Right atrium auricular region (tissue), 2 donors: ENCODE measurements around the gene EXOC4. TPM values are rescaled to one million over a fixed set of nuclear protein-coding genes. Genes with fewer than 3 reads are reported as not detected.

Source experiments
- DNase-seq: peaks from one replicate; pipeline ENCODE4 v3.0.0-alpha.2; 2019; ENCODE audit warnings: low spot score
- H3K27ac ChIP-seq, 2 donors: fragments of 200-600 bp; sonication (generic); 1 replicate in 1 of 2; 2 replicates in 1 of 2; pipeline ENCODE4 v1.5.1; 2016 to 2019
- H3K27me3 ChIP-seq, 2 donors: fragments of 200-600 bp; sonication (generic); one replicate each; pipeline versions ENCODE4 v1.5.1 to v1.6.0; 2017 to 2019
- H3K36me3 ChIP-seq: fragments of 200-600 bp; sonication (generic); one replicate; pipeline ENCODE4 v1.5.1; 2016
- H3K4me1 ChIP-seq, 2 donors: fragments of 200-600 bp; sonication (generic); one replicate each; pipeline versions ENCODE4 v1.5.1 to v1.6.0; 2017 to 2019
- H3K4me3 ChIP-seq, 2 donors: fragments of 200-600 bp; sonication (generic); 1 replicate in 1 of 2; 2 replicates in 1 of 2; pipeline ENCODE4 v1.5.1; 2017 to 2019; ENCODE audit warnings: mild to moderate bottlenecking in 1 of 2, moderate library complexity in 1 of 2
- H3K9me3 ChIP-seq, 2 donors: fragments of 200-600 bp; sonication (generic); one replicate each; pipeline ENCODE4 v1.5.1; 2019
- CTCF ChIP-seq, 2 donors: fragments of 200-600 bp; sonication (generic); IDR thresholded peaks; one replicate each; pipeline ENCODE4 v1.5.1; 2019; ENCODE audit warnings: antibody characterized with exemption in 2 of 2
- total RNA-seq, 2 donors: library from RNA; depleted of rRNA; stranded (reverse); fragments of >200 nt; gene quantifications; one replicate each; pipeline ENCODE4 v1.1.0, GENCODE V29; 2016

Gene EXOC4
- total RNA-seq, 2 donors from 2014 or later: 24.7 to 30.6 TPM

GRCh38 chr7:134065415-134065814 is 812.5 kb downstream of the EXOC4 start:
- DNase-seq: no peak
- peaks cover 0 to 11% of the 10 kb centered on the region in 2 donors for H3K4me1 ChIP-seq
- TF ChIP-seq CTCF (IDR thresholded peaks at IDR 0.05): no peak
- H3K4me3 ChIP-seq: no peak overlapping the region
- H3K27me3 ChIP-seq: no peaks in the 10 kb centered on the region
- no peak overlapping the region for H3K27ac ChIP-seq
- H3K36me3 ChIP-seq: no peaks in the 10 kb centered on the region
- H3K9me3 ChIP-seq: no peaks in the 10 kb centered on the region

GRCh38 chr7:134067164-134067563 is 814.3 kb downstream of the EXOC4 start:
- Histone ChIP-seq H3K36me3 (no peaks in the 10 kb centered on the region), H3K27me3 (no peaks in the 10 kb centered on the region), H3K4me1 (peaks cover 0 to 10% of the 10 kb centered on the region in 2 donors), H3K27ac (no peak overlapping the region), H3K9me3 (no peaks in the 10 kb centered on the region), H3K4me3 (no peak overlapping the region)
- no peak for TF ChIP-seq CTCF (IDR thresholded peaks at IDR 0.05)
- DNase-seq: no peak

- H3K27ac ChIP-seq: no peak overlapping the region
- H3K4me3 ChIP-seq: no peak overlapping the region
- no peaks in the 10 kb centered on the region for H3K9me3 ChIP-seq
These were observed 815.8 kb downstream of the EXOC4 start for GRCh38 chr7:134068670-134069069.

GRCh38 chr7:134069187-134069586 is 816.3 kb downstream of the EXOC4 start:
- no peak for TF ChIP-seq CTCF (IDR thresholded peaks at IDR 0.05)
- H3K4me3 ChIP-seq: no peak overlapping the region
- DNase-seq: no peak
- no peaks in the 10 kb centered on the region for H3K36me3 ChIP-seq
- no peaks in the 10 kb centered on the region for H3K9me3 ChIP-seq
- H3K27me3 ChIP-seq: no peaks in the 10 kb centered on the region
- H3K4me1 ChIP-seq: no peaks in the 10 kb centered on the region
- H3K27ac ChIP-seq: no peak overlapping the region

More at GRCh38 chr7:134068670-134069069, 815.8 kb downstream of the EXOC4 start:
- no peaks in the 10 kb centered on the region for H3K36me3 ChIP-seq
- TF ChIP-seq CTCF (IDR thresholded peaks at IDR 0.05): no peak
- no peaks in the 10 kb centered on the region for H3K27me3 ChIP-seq
- H3K4me1 ChIP-seq: no peaks in the 10 kb centered on the region
- no peak for DNase-seq

GRCh38 chr7:134070673-134071072 is 817.8 kb downstream of the EXOC4 start:
- Histone ChIP-seq H3K36me3 (no peaks in the 10 kb centered on the region), H3K27ac (no peak overlapping the region), H3K27me3 (no peaks in the 10 kb centered on the region), H3K4me3 (no peak overlapping the region), H3K9me3 (peaks cover 0 to 3% of the 10 kb centered on the region in 2 donors), H3K4me1 (no peaks in the 10 kb centered on the region)
- DNase-seq: no peak
- TF ChIP-seq CTCF (IDR thresholded peaks at IDR 0.05): no peak
